Tongue (tissue), 2 donors: Measurements from ENCODE around the gene NEUROG2. TPM values are rescaled to one million over a fixed set of nuclear protein-coding genes. Genes with fewer than 3 reads are reported as not detected.

ENCODE experiments used
- DNase-seq: peaks from one replicate; pipeline ENCODE4 v3.0.0-alpha.2; 2015
- total RNA-seq: library from RNA; depleted of rRNA; stranded (reverse); fragments of >200 nt; gene quantifications from one replicate; pipeline ENCODE4 v1.2.3, GENCODE V29; 2014

The NEUROG2 gene
- total RNA-seq, 1 donor from 2014 or later, result not detected

- DNase-seq, result peak; percentile 11
These were observed 5.4 kb upstream of the NEUROG2 start for GRCh38 chr4:112521123-112522023.

- peak; percentile 16 for DNase-seq
These were observed 4.7 kb upstream of the NEUROG2 start for GRCh38 chr4:112520598-112521122.

GRCh38 chr4:112519689-112520597 is 4.0 kb upstream of the NEUROG2 start:
- DNase-seq, result peak; percentile 17

DNA sequence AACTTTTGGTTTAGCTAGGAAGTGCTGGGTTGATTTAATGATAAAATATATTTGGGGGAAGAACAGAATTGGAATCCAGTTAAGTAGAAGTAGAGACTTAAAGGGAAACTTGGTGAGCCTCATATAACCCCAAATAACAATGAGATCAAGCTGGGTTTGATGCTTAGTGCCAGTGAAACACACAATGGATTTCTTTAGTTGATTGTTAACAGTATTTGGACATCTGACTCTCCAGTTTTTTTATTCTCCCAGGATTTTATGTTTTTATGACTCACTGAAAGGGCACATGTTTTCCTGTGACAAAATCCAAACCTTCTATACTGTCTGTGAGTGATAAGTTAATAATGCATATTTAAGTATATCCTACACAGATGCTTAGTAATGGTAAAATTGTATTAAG is 2.7 kb upstream of the NEUROG2 start:
- peak; percentile 8 for DNase-seq

DNA sequence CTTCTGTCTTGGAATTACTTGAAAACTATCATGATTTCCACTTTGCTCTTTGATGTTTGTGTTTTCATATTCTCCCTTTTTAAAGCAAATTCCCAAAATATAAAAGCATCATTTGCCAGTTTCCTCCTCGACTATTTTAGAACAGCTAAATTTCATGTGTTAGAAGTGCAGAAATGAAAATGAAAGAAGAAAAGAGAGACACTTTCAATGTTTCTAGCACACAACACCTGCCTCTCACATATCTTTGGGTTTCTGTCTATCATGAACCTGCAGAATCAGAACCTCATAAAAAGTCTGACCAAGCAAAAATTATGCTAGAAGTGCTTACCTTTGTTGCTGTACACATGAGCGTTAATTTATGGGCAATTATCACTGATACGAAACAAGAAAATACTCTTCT is 1.9 kb upstream of the NEUROG2 start:
- peak; percentile 21 for DNase-seq

DNA sequence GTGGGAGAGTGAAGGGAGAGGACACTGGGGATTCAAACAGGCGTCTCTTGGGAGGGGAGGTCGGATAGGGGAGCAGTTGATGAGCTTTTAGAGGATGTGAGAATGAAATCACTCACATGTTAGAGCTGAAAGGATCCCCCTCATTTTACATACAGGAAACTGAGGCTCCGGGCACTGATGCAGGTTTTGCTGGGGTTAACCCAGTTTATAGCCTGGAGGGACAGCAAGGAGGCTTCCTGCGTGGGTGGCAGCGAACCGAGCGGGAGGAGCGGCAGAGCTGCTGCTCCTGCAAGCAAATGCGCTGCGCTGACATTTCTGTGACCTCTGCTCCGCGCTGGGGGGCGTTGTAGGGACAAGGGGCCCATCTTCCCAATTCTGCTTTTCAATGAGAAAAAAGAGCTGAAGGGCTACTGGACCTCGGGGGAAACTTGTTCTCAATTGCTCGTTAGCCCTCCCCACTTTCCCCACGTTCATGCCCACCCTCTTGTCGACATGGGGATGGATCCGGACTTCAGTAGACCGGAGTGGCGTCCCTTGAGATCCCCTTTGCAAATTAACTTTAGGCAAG is 1.2 kb upstream of the NEUROG2 start:
- peak; percentile 8 for DNase-seq

DNA sequence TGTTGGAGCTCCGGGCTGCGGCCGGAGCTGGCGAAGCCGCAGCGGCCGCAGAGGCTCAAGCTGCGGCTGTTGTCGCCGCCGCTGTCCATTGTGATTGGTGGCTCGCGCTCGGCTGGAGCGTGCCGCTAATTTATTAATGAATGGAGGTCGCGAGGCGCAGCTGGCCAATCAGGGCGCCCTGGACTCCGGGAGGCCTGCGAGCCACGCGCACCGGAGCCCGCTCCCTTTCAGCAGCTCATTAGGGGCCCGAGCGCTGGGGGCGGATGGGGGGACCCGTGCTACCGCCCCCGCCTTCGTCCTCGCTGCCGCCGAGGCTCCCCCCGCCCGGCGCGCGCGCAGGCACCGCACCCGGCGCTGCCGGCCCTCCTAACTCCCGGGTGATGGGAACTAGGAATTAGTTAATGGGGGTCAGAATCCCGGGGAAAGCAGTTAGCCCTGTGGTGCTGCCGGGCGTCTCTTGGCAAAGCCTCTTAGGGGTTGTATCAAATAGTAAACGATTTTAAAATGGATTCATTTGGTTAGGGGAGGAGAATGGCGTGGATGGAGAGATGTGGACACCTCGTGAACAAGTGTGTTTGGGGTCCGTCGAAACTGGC is 589 bp upstream of the NEUROG2 start:
- peak; percentile 34 for DNase-seq

- DNase-seq, result peak; percentile 53
These were observed 548 bp downstream of the NEUROG2 start for GRCh38 chr4:112515198-112516065.

GRCh38 chr4:112514647-112515197 is 1.3 kb downstream of the NEUROG2 start:
- DNase-seq, result no peak

- peak; percentile 10 for DNase-seq
These were observed 1.9 kb downstream of the NEUROG2 start for GRCh38 chr4:112513971-112514646.

DNA sequence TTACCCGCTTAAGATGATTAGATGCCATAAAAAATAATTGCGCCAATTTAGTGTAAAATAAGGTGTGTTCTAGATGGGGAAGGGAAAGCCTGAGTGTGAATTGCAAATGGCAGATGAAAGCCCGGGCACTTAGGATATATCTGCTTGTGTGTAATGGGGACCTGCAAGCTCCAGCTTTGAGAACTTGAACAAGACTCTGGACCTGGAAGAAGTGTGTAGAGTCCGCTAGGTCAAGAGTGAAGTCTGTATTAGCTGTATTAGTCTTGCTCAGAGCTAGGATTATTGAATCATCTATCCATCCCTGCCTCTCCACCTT is 4.2 kb downstream of the NEUROG2 start:
- no peak for DNase-seq

- peak; percentile 39 for DNase-seq
These were observed 4.7 kb downstream of the NEUROG2 start for GRCh38 chr4:112511093-112511802.

GRCh38 chr4:112510291-112511092 is 5.5 kb downstream of the NEUROG2 start:
- DNase-seq, result peak; percentile 27

- DNase-seq, result peak; percentile 48
These were observed 6.5 kb downstream of the NEUROG2 start for GRCh38 chr4:112509243-112510141.

DNA sequence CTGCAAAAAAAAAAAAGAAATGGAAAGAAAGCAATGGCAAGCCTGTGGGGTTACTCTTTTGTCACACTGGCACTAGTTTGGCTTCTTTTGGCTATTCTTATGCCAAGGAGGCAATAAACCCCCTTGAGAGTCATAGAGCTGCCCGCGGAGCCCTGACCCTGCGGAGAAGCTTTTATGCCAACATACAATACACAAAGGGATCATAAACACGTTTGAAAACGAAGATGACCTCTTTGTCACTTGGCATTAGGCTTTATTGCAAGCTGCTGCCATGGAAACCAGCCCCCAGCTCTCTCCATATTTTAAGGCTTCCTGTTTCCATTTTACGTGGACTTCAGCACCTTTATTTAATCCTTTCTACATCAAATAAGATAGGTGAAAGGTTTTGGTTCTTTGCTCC is 7.6 kb downstream of the NEUROG2 start:
- no peak for DNase-seq

GRCh38 chr4:112504807-112505206 is 11.2 kb downstream of the NEUROG2 start:
- DNase-seq, result no peak

DNA sequence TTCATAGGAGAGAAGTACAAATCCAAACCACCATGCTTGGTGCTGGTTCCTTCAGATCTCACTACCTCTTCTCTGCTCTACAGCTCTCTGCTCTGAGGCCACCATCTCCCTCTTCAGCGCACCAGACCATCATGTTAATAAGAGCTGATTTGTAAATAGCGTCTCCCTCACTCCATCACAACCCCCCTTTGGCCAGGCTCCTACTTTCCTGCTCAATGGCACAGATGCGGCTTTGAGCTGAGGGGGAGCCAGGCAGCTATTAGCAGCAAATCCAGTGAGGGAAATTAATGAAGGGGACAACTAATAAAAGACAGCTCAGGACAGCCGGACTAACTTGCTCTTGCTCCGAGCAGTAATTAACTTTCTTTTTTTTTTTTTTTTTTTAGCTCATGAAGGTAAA is 13.1 kb downstream of the NEUROG2 start:
- DNase-seq, result no peak

DNA sequence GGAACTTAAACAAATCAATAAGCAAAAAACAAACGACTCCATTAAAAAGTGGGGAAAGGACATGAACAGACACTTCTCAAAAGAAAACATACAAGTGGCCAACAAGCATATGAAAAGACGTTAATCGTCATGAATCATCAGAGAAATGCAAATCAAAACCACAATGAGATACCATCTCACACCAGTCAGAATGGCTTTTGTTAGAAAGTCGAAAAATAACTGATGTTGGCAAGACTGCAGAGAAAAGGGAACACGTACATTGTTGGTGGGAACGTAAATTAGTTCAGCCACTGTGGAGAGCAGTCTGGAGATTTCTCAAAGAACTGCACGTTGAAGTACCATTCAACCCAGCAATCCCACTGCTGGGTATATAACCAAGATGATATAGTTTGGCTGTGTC is 23.7 kb downstream of the NEUROG2 start:
- DNase-seq, result no peak
